GM12873 (cell line): Measurements from ENCODE around the gene C4orf50.

Experiments used
- TF ChIP-seq, protein P1 (sequence below): IDR thresholded peaks from 2 replicates; pipeline ENCODE4 v1.5.1; 2012; ENCODE audit warnings: low read depth, mild to moderate bottlenecking, moderate library complexity, low read length, control low read depth; ENCODE audit not compliant: insufficient read depth; ENCODE audit errors: missing control alignments

The C4orf50 gene

DNA sequence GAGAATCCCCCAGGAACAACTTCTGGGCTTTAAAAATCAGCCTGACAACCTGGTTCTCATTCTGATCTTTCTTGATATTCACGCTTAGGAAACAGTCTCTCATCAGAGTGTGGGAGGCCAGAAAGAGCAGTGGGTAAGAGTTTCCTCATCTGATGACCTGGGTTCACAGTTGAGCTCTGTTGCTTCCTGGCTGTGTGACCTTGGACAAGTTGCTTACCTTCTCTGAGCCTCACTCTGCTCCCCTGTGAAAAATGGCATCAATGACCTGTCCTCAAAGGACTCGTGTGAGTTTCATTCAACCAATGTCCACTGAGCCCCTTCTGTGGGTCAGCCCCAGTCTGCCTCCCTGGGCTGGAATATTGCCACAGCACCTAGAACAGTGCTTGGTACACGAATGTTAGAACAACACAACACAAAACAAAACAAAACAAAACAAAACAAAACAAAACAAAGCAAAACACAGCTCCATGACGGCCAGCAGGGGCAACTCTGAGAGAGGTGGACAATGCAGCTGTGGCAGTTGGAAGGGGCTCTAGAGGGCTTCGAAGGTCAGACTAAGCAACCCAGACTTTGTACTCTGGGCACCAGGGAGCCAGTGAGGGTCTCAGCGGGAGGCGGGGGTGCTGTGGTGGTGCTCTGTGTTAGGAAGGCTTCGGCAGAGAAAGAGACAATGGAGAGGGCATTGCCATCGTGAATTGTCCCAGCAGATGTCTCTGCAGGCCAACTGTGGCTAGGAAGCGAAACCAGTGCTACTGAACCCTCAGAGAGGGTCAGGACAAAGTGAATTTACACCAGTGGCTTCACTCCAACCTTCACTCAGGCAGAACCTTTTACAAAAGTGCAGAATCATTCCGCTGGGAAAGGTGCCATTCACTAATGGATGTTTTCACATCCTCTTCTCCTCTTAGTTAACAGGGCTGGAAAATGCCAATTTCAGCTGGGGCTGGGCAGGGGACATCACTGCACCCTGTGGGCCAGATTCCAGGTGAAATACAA is 14.3 kb upstream of the C4orf50 start:
- TF ChIP-seq, protein P1, sequence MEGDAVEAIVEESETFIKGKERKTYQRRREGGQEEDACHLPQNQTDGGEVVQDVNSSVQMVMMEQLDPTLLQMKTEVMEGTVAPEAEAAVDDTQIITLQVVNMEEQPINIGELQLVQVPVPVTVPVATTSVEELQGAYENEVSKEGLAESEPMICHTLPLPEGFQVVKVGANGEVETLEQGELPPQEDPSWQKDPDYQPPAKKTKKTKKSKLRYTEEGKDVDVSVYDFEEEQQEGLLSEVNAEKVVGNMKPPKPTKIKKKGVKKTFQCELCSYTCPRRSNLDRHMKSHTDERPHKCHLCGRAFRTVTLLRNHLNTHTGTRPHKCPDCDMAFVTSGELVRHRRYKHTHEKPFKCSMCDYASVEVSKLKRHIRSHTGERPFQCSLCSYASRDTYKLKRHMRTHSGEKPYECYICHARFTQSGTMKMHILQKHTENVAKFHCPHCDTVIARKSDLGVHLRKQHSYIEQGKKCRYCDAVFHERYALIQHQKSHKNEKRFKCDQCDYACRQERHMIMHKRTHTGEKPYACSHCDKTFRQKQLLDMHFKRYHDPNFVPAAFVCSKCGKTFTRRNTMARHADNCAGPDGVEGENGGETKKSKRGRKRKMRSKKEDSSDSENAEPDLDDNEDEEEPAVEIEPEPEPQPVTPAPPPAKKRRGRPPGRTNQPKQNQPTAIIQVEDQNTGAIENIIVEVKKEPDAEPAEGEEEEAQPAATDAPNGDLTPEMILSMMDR = no peak

DNA sequence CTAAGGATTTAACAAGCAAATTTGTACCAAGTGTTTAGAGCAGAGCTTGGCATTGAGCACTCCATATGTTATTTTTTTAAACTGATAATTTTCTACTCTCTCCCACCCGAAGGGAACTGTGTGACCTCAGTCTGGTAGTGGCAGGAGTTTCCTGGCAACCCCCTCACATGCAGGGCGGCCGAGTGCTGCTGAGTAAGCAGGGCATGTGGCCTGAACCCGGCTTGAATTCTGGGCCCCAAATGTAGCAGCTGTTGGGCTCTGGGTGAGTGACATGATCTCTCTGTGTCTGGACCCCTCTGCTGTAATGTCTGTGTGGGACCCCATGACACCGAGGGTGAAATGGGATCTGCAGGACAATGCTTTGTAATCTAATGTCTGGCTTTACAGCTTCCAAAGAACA is 13.6 kb upstream of the C4orf50 start:
- TF ChIP-seq, protein P1 = no peak

DNA sequence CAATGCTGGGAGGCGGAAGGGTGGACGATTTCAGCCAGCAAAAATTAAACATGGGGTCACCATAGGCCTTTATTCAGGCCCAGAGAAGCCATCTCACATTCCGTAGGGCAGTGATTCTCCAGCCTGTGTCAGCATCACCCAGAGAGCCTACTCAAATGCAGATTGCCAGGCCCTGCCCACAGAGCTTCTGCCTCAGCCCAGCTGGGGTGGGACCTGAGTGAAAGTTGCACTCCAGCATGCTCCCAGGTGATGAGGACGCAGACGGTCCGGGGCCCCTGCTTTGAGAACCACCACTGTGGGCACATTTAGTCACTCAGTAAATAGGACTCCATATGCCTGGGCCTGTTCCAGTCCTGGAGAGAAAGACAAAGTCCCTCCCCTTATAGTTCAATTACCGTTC is 12.4 kb upstream of the C4orf50 start:
- TF ChIP-seq, protein P1 = no peak

DNA sequence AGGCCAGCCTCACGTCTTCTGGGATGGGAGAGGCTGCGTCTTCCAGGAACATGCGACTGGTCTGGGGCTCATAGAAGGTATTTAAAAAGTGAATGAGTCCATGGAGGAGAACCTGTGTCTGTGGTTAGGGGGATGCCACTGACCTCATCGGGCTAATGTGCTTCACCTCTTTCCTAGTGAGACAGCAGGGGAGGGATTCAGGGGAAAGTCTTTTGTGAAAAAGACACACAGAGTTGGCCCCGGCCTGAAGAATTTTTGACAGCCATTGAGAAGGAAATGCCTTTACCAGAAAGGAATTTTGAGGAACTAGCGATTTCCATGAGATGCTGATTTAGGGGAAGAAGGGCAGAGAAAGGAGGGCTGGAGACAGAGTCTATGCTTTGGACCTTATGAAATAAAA is 11.0 kb upstream of the C4orf50 start:
- TF ChIP-seq, protein P1 = no peak

DNA sequence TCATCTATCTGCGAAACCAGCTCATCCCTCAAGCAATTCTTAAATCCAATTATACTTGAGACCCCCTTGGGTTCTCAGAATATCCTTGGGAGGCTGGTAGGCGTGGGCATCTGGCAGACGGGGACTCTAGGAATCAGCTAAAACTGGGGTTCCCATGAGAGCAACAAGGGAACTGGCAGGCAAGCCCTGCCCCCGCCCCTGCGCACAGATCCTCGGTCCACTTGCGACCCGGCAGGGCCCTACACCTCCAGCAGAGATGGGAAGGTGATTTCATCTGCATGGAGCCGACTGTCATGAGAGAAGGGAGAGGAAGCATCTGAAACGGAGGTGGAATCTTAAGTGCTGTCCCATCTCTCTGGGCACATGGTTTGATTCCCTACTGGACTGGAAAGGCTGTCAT is 9.9 kb upstream of the C4orf50 start:
- TF ChIP-seq, protein P1 = no peak

DNA sequence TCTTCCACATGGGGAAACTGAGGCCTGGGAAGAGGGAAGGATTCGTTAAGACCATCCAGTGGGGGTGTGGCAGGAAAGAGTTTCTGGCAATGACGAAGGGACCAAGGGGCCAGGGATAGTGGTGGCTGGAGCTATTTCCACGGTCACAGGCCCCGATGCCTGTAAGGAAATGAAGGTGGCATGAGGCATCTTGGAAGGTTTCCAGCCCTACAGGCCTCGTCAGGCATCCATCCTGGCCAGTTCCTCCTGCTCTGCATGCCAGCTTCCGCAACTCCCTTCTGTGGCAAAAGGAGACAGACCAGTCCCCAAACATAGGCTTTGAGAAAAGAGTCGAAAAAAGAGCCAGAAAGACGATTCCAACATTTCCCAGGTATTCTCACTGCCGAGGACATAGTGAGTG is 9.2 kb upstream of the C4orf50 start:
- TF ChIP-seq, protein P1 = no peak

DNA sequence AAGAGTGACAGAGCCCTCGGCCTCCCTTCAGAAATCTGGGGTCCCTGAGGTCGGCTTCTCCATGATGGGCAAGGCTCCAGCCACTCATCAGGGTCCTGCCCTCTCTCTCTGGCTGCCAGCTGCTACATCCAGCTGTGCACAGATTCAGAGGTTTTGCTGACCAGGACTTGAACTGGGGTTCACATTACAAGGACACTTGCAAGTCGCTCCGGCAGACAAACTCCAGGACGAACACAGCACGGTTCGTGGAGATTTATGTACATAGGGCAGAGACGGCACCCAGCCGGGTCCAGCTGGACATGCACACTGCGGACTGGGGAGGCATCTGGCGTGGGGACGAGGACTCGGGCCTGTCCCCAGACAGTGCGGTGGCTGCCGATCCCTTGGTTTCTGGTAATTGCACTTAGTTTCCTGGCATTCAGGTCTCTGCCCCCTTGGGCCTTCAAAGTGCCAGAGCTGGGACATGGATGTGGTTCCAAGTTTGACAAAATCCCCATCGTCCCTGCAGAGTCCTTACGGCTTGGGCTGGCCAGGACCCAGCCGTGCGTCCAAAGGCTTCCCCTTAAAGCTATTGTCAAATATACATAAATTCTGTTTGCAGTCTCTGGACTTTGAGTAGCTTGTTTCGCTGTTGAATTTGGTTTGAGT is 6.2 kb upstream of the C4orf50 start:
- TF ChIP-seq, protein P1 = no peak
